HG02610 (cell line): Measurements from ENCODE around the gene SLC16A13.

Experiments used
- ATAC-seq: cut with Tn5 transposase; IDR thresholded peaks from one replicate; pipeline ENCODE4 v1.9.1; 2021; ENCODE audit warnings: mild to moderate bottlenecking, moderate library complexity; ENCODE audit not compliant: unreplicated experiment

Gene SLC16A13

GRCh38 chr17:7011942-7012254 lies 23.9 kb upstream of the SLC16A13 start:
- no peak for ATAC-seq

- peak; percentile 74 for ATAC-seq
Observed at GRCh38 chr17:7014261-7014994, 21.4 kb upstream of the SLC16A13 start.

- ATAC-seq = peak; percentile 23
Observed at GRCh38 chr17:7014995-7015958, 20.5 kb upstream of the SLC16A13 start.

GRCh38 chr17:7016418-7016817 lies 19.4 kb upstream of the SLC16A13 start:
- no peak for ATAC-seq

GRCh38 chr17:7016886-7017826 lies 18.7 kb upstream of the SLC16A13 start:
- no peak for ATAC-seq

- ATAC-seq = no peak
Observed at GRCh38 chr17:7017827-7018200, 18.0 kb upstream of the SLC16A13 start.

GRCh38 chr17:7018331-7018964 lies 17.4 kb upstream of the SLC16A13 start:
- no peak for ATAC-seq

- ATAC-seq = no peak
Observed at GRCh38 chr17:7019367-7019766, 16.4 kb upstream of the SLC16A13 start.

GRCh38 chr17:7019839-7020519 lies 15.8 kb upstream of the SLC16A13 start:
- ATAC-seq = no peak

GRCh38 chr17:7020894-7021664 lies 14.7 kb upstream of the SLC16A13 start:
- ATAC-seq = no peak

- ATAC-seq = peak; percentile 49
Observed at GRCh38 chr17:7021993-7022778, 13.6 kb upstream of the SLC16A13 start.

GRCh38 chr17:7022781-7023571 lies 12.8 kb upstream of the SLC16A13 start, which contains the start of gene BCL6B:
TSS of gene BCL6B (plus strand) at chr17:7023050. CDS start at chr17:7023672, 622 bp downstream.
- no peak for ATAC-seq

GRCh38 chr17:7023576-7024401 lies 12.0 kb upstream of the SLC16A13 start:
- ATAC-seq = no peak

- ATAC-seq = no peak
Observed at GRCh38 chr17:7024402-7024785, 11.4 kb upstream of the SLC16A13 start.

- ATAC-seq = no peak
Observed at GRCh38 chr17:7025245-7025644, 10.6 kb upstream of the SLC16A13 start.

- no peak for ATAC-seq
Observed at GRCh38 chr17:7026471-7027115, 9.2 kb upstream of the SLC16A13 start.
